HCT116 (cell line): ENCODE measurements around the gene HERC6.

Experiments
- CEBPB ChIP-seq: IDR thresholded peaks from 2 replicates; pipeline ENCODE4 v1.6.1; 2012; ENCODE audit warnings: low read depth
- ELF1 ChIP-seq: IDR thresholded peaks from 2 replicates; pipeline ENCODE4 v1.6.1; 2012; ENCODE audit warnings: low read depth, borderline replicate concordance
- EZH2 ChIP-seq: fragments of 200-600 bp; sonication (generic); IDR thresholded peaks from 2 replicates; pipeline ENCODE4 v1.6.1; 2017; ENCODE audit warnings: antibody characterized with exemption, mixed run types
- EZH2phosphoT487 ChIP-seq: fragments of 200-600 bp; IDR thresholded peaks from 2 replicates; pipeline ENCODE4 v1.6.1; 2018; ENCODE audit warnings: antibody characterized with exemption, borderline replicate concordance
- JUND ChIP-seq: IDR thresholded peaks from 2 replicates; pipeline ENCODE4 v1.6.1; 2012
- POLR2A ChIP-seq: IDR thresholded peaks from 2 replicates; pipeline ENCODE4 v1.7.0; 2011; ENCODE audit warnings: borderline replicate concordance; ENCODE audit not compliant: insufficient read depth, insufficient read length; ENCODE audit errors: extremely low read depth
- REST ChIP-seq: IDR thresholded peaks from 2 replicates; pipeline ENCODE4 v1.6.1; 2012; ENCODE audit warnings: low read depth
- SIN3A ChIP-seq: IDR thresholded peaks from 2 replicates; pipeline ENCODE4 v1.6.1; 2012; ENCODE audit warnings: low read depth
- SP1 ChIP-seq: IDR thresholded peaks from 2 replicates; pipeline ENCODE4 v1.6.1; 2012; ENCODE audit warnings: low read depth
- TCF7L2 ChIP-seq: IDR thresholded peaks from 2 replicates; pipeline ENCODE4 v1.7.0; 2011; ENCODE audit warnings: borderline replicate concordance, inconsistent platforms; ENCODE audit not compliant: insufficient read depth, insufficient read length; ENCODE audit errors: extremely low read depth
- TF ChIP-seq, protein P1 (sequence below), 3 experiments: fragments of 200-600 bp in 1 of 3; sonication (generic) in 1 of 3; IDR thresholded peaks in 2 of 3; conservative IDR thresholded peaks in 1 of 3; 2 replicates each; pipeline ENCODE4 v1.5.1; 2012 to 2017; ENCODE audit warnings: low read depth in 2 of 3, low read length in 2 of 3, antibody characterized with exemption in 1 of 3, borderline replicate concordance in 1 of 3, control low read depth in 1 of 3, mild to moderate bottlenecking in 1 of 3, mixed read lengths in 1 of 3, mixed run types in 1 of 3, moderate library complexity in 1 of 3; ENCODE audit not compliant: insufficient read depth in 1 of 3
- TF ChIP-seq, protein P2 (sequence below): IDR thresholded peaks from 2 replicates; pipeline ENCODE4 v1.6.1; 2012

DNA sequence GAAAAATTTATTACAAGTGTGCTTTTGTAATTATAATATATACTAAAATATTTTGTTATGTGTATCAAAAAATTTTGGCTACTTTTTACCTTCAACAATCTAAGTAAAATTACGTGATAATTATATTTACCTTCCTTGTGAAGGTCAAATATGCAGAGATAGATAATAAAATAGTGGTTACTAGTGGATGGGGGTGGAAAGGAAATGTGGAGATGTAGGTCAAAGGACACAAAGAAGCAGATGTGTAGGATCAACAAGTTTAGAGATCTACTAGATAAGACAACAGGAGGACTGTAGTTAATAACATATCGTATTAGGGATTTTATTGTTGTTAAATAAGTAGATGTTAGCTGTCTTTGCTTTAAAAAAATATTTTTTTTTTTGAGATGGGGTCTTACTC lies 99.6 kb downstream of the HERC6 start:
- TF ChIP-seq TCF7L2: no peak
- TF ChIP-seq EZH2phosphoT487: no peak
- TF ChIP-seq SP1: no peak
- TF ChIP-seq, protein P1, sequence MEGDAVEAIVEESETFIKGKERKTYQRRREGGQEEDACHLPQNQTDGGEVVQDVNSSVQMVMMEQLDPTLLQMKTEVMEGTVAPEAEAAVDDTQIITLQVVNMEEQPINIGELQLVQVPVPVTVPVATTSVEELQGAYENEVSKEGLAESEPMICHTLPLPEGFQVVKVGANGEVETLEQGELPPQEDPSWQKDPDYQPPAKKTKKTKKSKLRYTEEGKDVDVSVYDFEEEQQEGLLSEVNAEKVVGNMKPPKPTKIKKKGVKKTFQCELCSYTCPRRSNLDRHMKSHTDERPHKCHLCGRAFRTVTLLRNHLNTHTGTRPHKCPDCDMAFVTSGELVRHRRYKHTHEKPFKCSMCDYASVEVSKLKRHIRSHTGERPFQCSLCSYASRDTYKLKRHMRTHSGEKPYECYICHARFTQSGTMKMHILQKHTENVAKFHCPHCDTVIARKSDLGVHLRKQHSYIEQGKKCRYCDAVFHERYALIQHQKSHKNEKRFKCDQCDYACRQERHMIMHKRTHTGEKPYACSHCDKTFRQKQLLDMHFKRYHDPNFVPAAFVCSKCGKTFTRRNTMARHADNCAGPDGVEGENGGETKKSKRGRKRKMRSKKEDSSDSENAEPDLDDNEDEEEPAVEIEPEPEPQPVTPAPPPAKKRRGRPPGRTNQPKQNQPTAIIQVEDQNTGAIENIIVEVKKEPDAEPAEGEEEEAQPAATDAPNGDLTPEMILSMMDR (IDR thresholded peaks at IDR 0.05 in 2 of 3, conservative IDR thresholded peaks at IDR 0.05 in 1 of 3; ENCODE audit: borderline replicate concordance in 1 of 3, insufficient read depth in 1 of 3, low read depth in 2 of 3, low read length in 2 of 3): no peak
- TF ChIP-seq, protein P2, sequence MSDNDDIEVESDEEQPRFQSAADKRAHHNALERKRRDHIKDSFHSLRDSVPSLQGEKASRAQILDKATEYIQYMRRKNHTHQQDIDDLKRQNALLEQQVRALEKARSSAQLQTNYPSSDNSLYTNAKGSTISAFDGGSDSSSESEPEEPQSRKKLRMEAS: no peak
- no peak for TF ChIP-seq CEBPB
- TF ChIP-seq EZH2: no peak
- TF ChIP-seq REST: no peak
- TF ChIP-seq JUND: no peak
- no peak for TF ChIP-seq POLR2A
- TF ChIP-seq SIN3A: no peak
- TF ChIP-seq ELF1: no peak
